ENCODE results near the gene ZNF672.
"Not testable (repeated sequence)": the region's sequence is repeated elsewhere in the genome, so short reads cannot be mapped to it uniquely, and the experiment has no call there.

The ZNF672 gene

GRCh38 chr1:248813546-248813945 is 24.5 kb upstream of the ZNF672 start:
- DNase-seq: no peak

GRCh38 chr1:248814351-248814750 is 23.7 kb upstream of the ZNF672 start:
- no peak for DNase-seq

- DNase-seq: no peak
These were observed 22.5 kb upstream of the ZNF672 start for GRCh38 chr1:248815407-248816034.

- DNase-seq: no peak
These were observed 21.8 kb upstream of the ZNF672 start for GRCh38 chr1:248816042-248816851.

GRCh38 chr1:248817065-248817464 is 21.0 kb upstream of the ZNF672 start:
- peak; percentile 31 to 73 (median 66) for DNase-seq

- peak in 3 of 4 experiments; percentile 40 to 54 (median 45) for DNase-seq
These were observed 19.3 kb upstream of the ZNF672 start for GRCh38 chr1:248818505-248819374.

- DNase-seq: no peak
These were observed 17.9 kb upstream of the ZNF672 start for GRCh38 chr1:248820041-248820585.

GRCh38 chr1:248821101-248821500 is 16.9 kb upstream of the ZNF672 start:
- DNase-seq: no peak

- DNase-seq: no peak
These were observed 16.4 kb upstream of the ZNF672 start for GRCh38 chr1:248821641-248822040.

GRCh38 chr1:248822148-248823032 is 15.6 kb upstream of the ZNF672 start:
- DNase-seq: peak; percentile 50 to 89 (median 73)

- DNase-seq: peak in 3 of 4 experiments; percentile 32 to 72 (median 57)
These were observed 14.5 kb upstream of the ZNF672 start for GRCh38 chr1:248823517-248824001.

GRCh38 chr1:248824301-248824700 is 13.7 kb upstream of the ZNF672 start:
- no peak for DNase-seq

- no peak for DNase-seq
These were observed 13.3 kb upstream of the ZNF672 start for GRCh38 chr1:248824701-248825100.

- DNase-seq: no peak
These were observed 12.9 kb upstream of the ZNF672 start for GRCh38 chr1:248825136-248825535.

- no peak for DNase-seq
These were observed 12.5 kb upstream of the ZNF672 start for GRCh38 chr1:248825573-248825908.

- peak; percentile 95 to 98 (median 98) for DNase-seq
These were observed 11.9 kb upstream of the ZNF672 start, which contains the start of gene SH3BP5L for GRCh38 chr1:248825909-248826760. TSS of gene SH3BP5L (minus strand) at chr1:248825915. CDS start at chr1:248824935, 980 bp downstream.

GRCh38 chr1:248828845-248829244 is 9.2 kb upstream of the ZNF672 start:
- DNase-seq: peak; percentile 32 to 83 (median 59)

GRCh38 chr1:248830718-248831017 is 7.4 kb upstream of the ZNF672 start:
- not testable (repeated sequence) for DNase-seq

- no peak for DNase-seq
These were observed 6.2 kb upstream of the ZNF672 start for GRCh38 chr1:248831842-248832241.

- DNase-seq: peak; percentile 45 to 69 (median 58)
These were observed 3.6 kb upstream of the ZNF672 start for GRCh38 chr1:248834343-248834940.
